Chondrocyte (in vitro differentiated cells): ENCODE results near the gene CRABP2. TPM values are rescaled to one million over a fixed set of nuclear protein-coding genes. Genes with fewer than 3 reads are reported as not detected.
A peak's percentile ranks its signal among the peaks of the same experiment; 100 is the strongest.

Source experiments
- DNase-seq: peaks from one replicate; pipeline ENCODE4 v3.0.0; 2021; ENCODE audit warnings: mixed read lengths, low spot score
- H3K27ac Mint-ChIP-seq: one replicate; pipeline ENCODE4 v1.8.0; 2021; ENCODE audit warnings: mild to moderate bottlenecking, moderate library complexity, mixed read lengths; ENCODE audit not compliant: unreplicated experiment
- H3K27me3 Mint-ChIP-seq: 2 replicates; pipeline ENCODE4 v1.8.0; 2021; ENCODE audit warnings: low read depth, mixed read lengths
- H3K36me3 Mint-ChIP-seq: 2 replicates; pipeline ENCODE4 v1.8.0; 2021; ENCODE audit warnings: low read depth, mixed read lengths
- H3K4me1 Mint-ChIP-seq: 2 replicates; pipeline ENCODE4 v1.8.0; 2021; ENCODE audit warnings: low read depth, mild to moderate bottlenecking, mixed read lengths
- H3K4me3 Mint-ChIP-seq: one replicate; pipeline ENCODE4 v1.8.0; 2021; ENCODE audit warnings: mild to moderate bottlenecking, moderate library complexity, mixed read lengths; ENCODE audit not compliant: unreplicated experiment
- H3K9me3 Mint-ChIP-seq: 2 replicates; pipeline ENCODE4 v1.8.0; 2021; ENCODE audit warnings: low read depth, mixed read lengths
- total RNA-seq: library from RNA; stranded (reverse); gene quantifications from 3 replicates; pipeline ENCODE4 v1.2.1, GENCODE V29; 2021
- TF ChIP-seq, protein P1 (sequence below): fragments of 200-600 bp; sonication (generic); IDR thresholded peaks from 2 replicates; pipeline ENCODE4 v1.5.0; 2021; ENCODE audit warnings: antibody characterized with exemption, mild to moderate bottlenecking, moderate library complexity

CRABP2 gene
- total RNA-seq, 1 donor from 2014 or later = 93.5 TPM

DNA sequence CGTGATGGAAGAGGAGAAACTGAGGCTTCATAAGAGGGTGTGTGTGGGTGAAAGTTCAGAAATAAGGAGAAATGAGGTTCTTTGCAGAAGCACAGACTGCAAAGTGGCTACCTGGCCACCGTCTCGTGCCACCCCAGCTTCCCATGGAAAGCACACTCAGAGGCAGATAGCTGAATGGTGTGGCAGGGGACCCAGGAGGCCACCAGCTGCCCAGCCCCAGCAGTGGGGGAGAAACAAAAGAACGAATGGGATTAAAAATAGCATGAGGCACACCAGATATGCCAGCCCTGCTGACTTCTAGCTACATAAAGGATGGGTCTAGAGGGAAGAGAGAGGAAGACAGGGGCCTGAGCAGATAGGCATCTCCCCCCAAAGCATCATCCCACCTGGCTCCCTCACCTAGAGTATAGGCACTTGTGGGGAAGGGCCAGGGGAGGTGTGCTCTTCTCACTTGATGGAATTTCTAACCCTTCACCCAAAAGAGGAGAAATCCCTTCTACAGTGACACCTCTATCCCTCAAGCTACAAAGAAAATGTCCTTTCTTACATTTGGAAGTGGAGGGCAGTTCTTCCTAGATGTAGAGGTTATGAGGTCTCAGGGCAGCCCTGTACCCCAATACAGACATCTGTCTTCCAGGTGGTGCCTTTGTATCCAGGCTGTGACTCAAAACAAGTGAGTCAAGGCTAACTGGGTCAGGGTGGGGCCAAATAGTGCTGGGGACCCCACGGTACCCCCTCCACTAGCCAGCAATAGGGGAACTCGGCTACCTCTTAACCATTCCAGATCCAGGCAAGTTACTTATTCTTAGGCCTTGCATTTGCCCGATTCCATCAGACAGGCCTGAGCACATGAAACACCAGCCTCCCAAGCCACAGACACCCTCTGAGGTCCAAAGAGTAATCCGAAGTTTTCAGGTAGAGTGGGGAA, 42.6 kb upstream of the CRABP2 start:
- Mint-ChIP-seq H3K9me3 (no peaks in the 10 kb centered on the region), H3K27me3 (no peaks in the 10 kb centered on the region), H3K27ac (peak overlapping the region; percentile 99), H3K36me3 (peaks cover 14% of the 10 kb centered on the region), H3K4me3 (peak overlapping the region; percentile 79), H3K4me1 (peaks cover 64% of the 10 kb centered on the region)
- DNase-seq = peak; percentile 36
- TF ChIP-seq, protein P1, sequence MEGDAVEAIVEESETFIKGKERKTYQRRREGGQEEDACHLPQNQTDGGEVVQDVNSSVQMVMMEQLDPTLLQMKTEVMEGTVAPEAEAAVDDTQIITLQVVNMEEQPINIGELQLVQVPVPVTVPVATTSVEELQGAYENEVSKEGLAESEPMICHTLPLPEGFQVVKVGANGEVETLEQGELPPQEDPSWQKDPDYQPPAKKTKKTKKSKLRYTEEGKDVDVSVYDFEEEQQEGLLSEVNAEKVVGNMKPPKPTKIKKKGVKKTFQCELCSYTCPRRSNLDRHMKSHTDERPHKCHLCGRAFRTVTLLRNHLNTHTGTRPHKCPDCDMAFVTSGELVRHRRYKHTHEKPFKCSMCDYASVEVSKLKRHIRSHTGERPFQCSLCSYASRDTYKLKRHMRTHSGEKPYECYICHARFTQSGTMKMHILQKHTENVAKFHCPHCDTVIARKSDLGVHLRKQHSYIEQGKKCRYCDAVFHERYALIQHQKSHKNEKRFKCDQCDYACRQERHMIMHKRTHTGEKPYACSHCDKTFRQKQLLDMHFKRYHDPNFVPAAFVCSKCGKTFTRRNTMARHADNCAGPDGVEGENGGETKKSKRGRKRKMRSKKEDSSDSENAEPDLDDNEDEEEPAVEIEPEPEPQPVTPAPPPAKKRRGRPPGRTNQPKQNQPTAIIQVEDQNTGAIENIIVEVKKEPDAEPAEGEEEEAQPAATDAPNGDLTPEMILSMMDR = no peak

DNA sequence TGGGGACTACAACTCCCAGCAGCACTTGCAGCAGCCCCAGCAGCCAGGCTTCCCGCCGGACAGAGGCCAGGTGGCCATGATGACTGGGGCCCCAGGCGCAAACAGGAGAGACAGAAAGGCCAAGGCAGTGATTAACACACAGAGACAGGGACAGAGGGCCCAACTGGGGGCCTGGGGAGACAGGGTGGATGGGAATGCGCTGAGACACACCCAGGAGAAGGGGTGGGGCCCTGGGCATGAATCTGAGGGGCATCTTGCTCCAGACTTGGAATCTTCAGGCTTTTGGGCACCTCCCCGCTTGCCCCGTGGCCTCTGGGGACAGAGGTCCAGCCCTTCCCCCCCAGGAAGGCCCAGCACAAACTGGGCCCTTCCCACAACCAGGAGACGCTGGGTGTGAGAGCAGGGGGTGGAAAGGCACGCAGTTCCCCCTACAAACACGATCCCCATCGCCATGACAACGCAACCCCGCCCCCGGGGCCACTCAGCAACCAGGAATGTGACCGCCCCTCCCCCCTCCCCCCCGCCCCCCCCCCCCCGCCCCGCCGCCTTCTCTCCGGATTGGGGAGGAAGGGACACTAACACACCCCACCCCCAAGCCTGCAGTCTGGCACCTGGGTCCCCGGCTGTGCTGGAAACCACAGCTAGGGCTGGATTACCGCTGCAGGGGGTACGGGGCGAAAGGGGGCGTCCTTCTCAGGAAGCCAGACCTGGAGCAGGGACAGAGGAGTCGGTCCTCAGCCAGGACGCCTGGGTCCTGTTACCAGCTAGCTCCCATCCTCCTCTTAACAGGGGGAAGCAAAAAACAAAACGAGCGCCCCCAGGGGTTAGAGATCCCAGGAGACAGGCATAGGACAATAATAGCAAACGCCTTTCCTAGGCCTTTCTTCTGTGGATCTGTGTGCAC, 41.6 kb upstream of the CRABP2 start:
- H3K4me3 Mint-ChIP-seq = peak overlapping the region; percentile 79
- peaks cover 57% of the 10 kb centered on the region for H3K4me1 Mint-ChIP-seq
- peak; percentile 97 for DNase-seq
- H3K27me3 Mint-ChIP-seq = no peaks in the 10 kb centered on the region
- TF ChIP-seq, protein P1 = peak; percentile 53
- peak overlapping the region; percentile 99 for H3K27ac Mint-ChIP-seq
- peaks cover 16% of the 10 kb centered on the region for H3K36me3 Mint-ChIP-seq
- H3K9me3 Mint-ChIP-seq = no peaks in the 10 kb centered on the region

DNA sequence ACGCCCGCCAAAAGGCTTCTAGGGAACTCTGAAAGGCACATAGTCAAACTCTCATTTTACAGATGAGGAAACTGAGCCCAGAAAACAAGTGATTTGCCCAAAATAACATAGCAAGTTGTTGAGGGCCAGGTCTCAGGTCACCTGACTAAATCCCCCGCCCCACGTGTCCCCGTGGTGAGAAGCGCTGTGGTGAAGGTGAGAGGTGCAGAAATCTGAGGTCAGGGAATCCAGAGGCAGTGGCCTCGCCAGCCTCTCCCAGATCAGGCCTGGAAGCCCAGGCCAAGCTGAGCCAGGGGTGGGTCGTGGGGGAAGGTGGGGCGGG, 41.0 kb upstream of the CRABP2 start:
- Mint-ChIP-seq H3K27me3 (no peaks in the 10 kb centered on the region), H3K27ac (peak overlapping the region; percentile 99), H3K9me3 (no peaks in the 10 kb centered on the region), H3K4me1 (peaks cover 63% of the 10 kb centered on the region), H3K4me3 (peak overlapping the region; percentile 77), H3K36me3 (peaks cover 16% of the 10 kb centered on the region)
- TF ChIP-seq, protein P1 = no peak
- no peak for DNase-seq

DNA sequence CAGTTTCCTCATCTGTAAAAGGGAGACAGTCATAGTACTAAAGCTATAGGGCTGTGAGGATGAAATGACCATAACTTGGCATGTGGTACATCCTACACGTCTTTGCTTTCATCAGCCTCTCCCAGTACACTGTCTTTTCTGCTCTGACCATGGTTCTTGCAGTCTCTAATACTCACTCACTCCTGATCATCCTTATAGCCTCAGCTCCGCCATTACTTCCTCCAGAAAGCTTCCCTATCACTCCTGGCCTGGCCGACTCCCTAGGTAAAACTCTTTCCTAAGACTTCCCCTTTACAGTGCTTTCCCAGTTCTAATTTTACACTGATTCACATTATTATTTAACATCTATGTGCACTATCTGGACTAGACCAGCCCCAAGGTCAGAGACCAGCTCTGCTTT, 40.5 kb upstream of the CRABP2 start:
- Mint-ChIP-seq H3K27ac (peak overlapping the region; percentile 99), H3K4me1 (peaks cover 68% of the 10 kb centered on the region), H3K4me3 (peak overlapping the region; percentile 77), H3K36me3 (peaks cover 16% of the 10 kb centered on the region), H3K9me3 (no peaks in the 10 kb centered on the region), H3K27me3 (no peaks in the 10 kb centered on the region)
- TF ChIP-seq, protein P1 = no peak
- peak; percentile 22 for DNase-seq

DNA sequence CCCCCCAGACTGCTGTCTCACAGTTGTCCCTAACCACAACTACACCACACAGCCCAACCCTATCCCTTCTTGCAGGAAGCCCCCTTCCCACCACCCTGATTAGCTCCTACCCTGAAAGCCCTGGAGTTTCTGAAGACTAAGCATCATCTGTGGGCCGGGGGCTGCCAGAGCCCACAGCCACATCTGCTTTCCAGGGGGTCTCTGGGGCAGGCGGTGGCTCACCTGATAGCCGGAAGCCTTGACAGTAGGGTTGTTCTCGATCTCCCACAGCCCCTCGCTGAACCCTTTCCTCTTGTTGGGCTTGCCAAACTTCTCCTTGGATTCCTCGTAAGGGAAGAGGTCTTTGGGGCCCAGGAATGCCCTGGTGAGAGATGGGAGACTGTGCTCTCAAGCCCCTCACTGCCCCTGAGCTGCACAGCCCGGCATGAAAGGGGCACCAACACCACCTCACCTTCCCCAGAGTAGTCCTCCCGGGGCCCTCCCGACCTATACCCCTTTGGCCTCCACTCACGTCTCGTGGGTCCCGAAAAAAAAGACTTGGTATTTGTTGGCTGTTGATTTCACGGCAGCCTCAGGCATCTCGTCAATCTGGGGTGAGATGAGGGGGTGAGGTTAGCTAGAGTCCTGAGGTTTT, 39.5 kb upstream of the CRABP2 start:
- peak; percentile 63 for DNase-seq
- TF ChIP-seq, protein P1 = no peak
- H3K4me1 Mint-ChIP-seq = peaks cover 70% of the 10 kb centered on the region
- no peaks in the 10 kb centered on the region for H3K27me3 Mint-ChIP-seq
- no peak overlapping the region for H3K4me3 Mint-ChIP-seq
- H3K36me3 Mint-ChIP-seq = peaks cover 16% of the 10 kb centered on the region
- no peaks in the 10 kb centered on the region for H3K9me3 Mint-ChIP-seq
- peak overlapping the region; percentile 99 for H3K27ac Mint-ChIP-seq
